ENCODE measurements around the gene TUBA1C. TPM values are rescaled to one million over a fixed set of nuclear protein-coding genes. Genes with fewer than 3 reads are reported as not detected.
"Not testable (repeated sequence)": the region's sequence is repeated elsewhere in the genome, so short reads cannot be mapped to it uniquely, and the experiment has no call there.

Gene TUBA1C
- total RNA-seq, 2 experiments from 2014 or later, result 23.4 to 28.9 TPM

DNA sequence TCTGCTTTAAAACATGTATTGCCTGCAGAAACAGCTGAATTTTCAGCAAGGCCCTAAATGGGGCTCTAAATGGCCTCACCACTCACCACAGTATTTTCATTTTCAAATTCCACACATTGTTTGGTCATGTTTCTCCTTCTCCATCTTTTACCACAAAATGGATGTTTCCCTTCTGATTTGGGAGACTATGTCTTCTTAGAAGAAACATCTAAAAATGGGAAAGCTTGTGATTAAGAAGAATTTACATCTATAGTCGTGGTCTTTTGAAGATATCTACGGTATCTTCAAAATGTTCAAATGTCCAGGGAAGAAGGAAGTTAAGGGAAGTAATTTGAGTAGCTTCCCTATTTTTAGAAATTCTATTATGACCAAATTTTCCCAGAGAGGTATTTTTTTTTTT is 20.7 kb upstream of the TUBA1C start:
- Histone ChIP-seq H3K9me3 (ENCODE audit: control insufficient read depth in 1 of 2, insufficient read depth in 1 of 2, low read length in 2 of 2) (no peaks in the 10 kb centered on the region), H3K36me3 (ENCODE audit: insufficient read depth, low read length) (no peaks in the 10 kb centered on the region), H3K27me3 (ENCODE audit: control insufficient read depth in 1 of 2, insufficient read depth in 2 of 2, low read length in 2 of 2) (no peaks in the 10 kb centered on the region), H3K4me1 (ENCODE audit: insufficient read depth, low read length) (no peaks in the 10 kb centered on the region), H3K27ac (ENCODE audit: low read depth in 1 of 2, low read length in 2 of 2) (no peak overlapping the region), H3K4me3 (ENCODE audit: low read length) (no peak overlapping the region)
- no peaks in the 10 kb centered on the region for H3K27me3 Mint-ChIP-seq
- TF ChIP-seq, protein P1, sequence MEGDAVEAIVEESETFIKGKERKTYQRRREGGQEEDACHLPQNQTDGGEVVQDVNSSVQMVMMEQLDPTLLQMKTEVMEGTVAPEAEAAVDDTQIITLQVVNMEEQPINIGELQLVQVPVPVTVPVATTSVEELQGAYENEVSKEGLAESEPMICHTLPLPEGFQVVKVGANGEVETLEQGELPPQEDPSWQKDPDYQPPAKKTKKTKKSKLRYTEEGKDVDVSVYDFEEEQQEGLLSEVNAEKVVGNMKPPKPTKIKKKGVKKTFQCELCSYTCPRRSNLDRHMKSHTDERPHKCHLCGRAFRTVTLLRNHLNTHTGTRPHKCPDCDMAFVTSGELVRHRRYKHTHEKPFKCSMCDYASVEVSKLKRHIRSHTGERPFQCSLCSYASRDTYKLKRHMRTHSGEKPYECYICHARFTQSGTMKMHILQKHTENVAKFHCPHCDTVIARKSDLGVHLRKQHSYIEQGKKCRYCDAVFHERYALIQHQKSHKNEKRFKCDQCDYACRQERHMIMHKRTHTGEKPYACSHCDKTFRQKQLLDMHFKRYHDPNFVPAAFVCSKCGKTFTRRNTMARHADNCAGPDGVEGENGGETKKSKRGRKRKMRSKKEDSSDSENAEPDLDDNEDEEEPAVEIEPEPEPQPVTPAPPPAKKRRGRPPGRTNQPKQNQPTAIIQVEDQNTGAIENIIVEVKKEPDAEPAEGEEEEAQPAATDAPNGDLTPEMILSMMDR (IDR thresholded peaks at IDR 0.05), result no peak
- H3K27ac Mint-ChIP-seq, result no peak overlapping the region
- H3K4me3 Mint-ChIP-seq, result no peak overlapping the region
- DNase-seq (no peak), ATAC-seq (ENCODE audit: poor library complexity) (no peak)
- ChIA-PET CTCF (interaction anchor here (1.2 to 1.5 kb wide), 2 partner anchors 9 kb away, joined by 4 to 5 read pairs; no protein-coding TSS in a partner anchor), POLR2A (interaction anchor here (0.6 kb wide), 1 partner anchor 1123 kb away, joined by 3 read pairs; no protein-coding TSS in a partner anchor)
- no peaks in the 10 kb centered on the region for H3K4me1 Mint-ChIP-seq (ENCODE audit: low read depth)
- intact Hi-C loops (cut with DNase I, micrococcal nuclease), result no loop called here
- H3K36me3 Mint-ChIP-seq (ENCODE audit: low read depth), result no peaks in the 10 kb centered on the region
- H3K9me3 Mint-ChIP-seq, result no peaks in the 10 kb centered on the region

DNA sequence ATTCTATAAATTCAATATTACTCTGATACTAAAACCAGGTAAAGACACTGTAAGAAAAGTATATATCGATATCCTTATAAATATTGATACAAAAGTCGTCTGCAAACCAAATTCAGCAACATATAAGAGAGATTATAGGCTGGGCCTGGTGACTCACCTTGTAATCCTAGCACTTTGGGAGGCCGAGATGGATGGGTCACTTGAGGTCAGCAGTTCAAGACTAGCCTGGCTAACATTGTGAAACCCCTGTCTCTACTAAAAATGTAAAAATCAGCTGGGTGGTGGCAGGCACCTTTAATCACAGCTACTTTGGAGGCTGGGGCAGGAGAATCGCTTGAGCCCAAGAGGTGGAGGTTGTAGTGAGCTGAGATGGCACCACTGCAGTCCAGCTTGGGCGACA is 13.5 kb upstream of the TUBA1C start:
- CTCF ChIA-PET, result no interaction called here
- intact Hi-C loops (cut with DNase I, micrococcal nuclease), result no loop called here

DNA sequence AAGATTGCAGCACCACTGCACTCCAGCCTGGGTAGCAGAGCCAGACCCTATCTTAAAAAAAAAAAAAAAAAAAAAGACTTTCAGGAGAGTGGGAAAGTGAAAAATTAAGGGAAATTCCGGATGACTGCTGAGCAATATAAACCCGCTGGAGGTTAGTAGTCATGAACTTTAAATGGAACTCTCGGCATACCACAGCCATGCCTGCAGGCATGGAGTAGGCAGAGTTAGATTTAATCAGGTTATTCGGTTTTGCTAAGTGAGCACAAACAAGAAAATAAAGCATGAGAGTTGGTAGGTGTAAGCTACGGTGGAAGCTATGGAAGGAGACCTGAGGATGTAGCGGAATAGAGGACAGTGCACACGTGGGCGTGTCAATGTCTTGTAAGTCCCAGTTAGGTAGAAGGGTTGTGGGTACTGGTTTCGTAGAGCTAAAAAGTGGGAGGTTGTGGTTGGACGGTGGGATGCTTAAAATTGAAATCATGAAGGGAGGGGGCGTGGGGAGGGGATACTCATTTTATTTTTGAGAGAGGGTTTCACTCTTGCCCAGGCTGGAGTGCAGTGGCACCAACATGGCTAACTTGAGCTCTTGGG is 11.8 kb upstream of the TUBA1C start:
- H3K27me3 Mint-ChIP-seq, result no peaks in the 10 kb centered on the region
- H3K9me3 Mint-ChIP-seq, result no peaks in the 10 kb centered on the region
- DNase-seq (no peak), ATAC-seq (ENCODE audit: poor library complexity) (no peak)
- Histone ChIP-seq H3K4me1 (ENCODE audit: insufficient read depth, low read length) (no peaks in the 10 kb centered on the region), H3K27ac (ENCODE audit: low read depth in 1 of 2, low read length in 2 of 2) (no peak overlapping the region), H3K4me3 (ENCODE audit: low read length) (no peak overlapping the region), H3K9me3 (ENCODE audit: control insufficient read depth in 1 of 2, insufficient read depth in 1 of 2, low read length in 2 of 2) (no peaks in the 10 kb centered on the region), H3K36me3 (ENCODE audit: insufficient read depth, low read length) (no peaks in the 10 kb centered on the region), H3K27me3 (ENCODE audit: control insufficient read depth in 1 of 2, insufficient read depth in 2 of 2, low read length in 2 of 2) (no peaks in the 10 kb centered on the region)
- intact Hi-C loops (cut with DNase I, micrococcal nuclease), result no loop called here
- TF ChIP-seq, protein P1 (IDR thresholded peaks at IDR 0.05), result no peak
- no peaks in the 10 kb centered on the region for H3K36me3 Mint-ChIP-seq (ENCODE audit: low read depth)
- H3K4me3 Mint-ChIP-seq, result no peak overlapping the region
- ChIA-PET POLR2A (no interaction called here), CTCF (no interaction called here)
- no peaks in the 10 kb centered on the region for H3K4me1 Mint-ChIP-seq (ENCODE audit: low read depth)
- H3K27ac Mint-ChIP-seq, result no peak overlapping the region

More for the DNA sequence above, 13.5 kb upstream of the TUBA1C start:
- no peaks in the 10 kb centered on the region for H3K4me1 ChIP-seq (ENCODE audit: insufficient read depth, low read length)
- no peak overlapping the region for H3K27ac ChIP-seq (ENCODE audit: low read depth in 1 of 2, low read length in 2 of 2)
- H3K4me3 ChIP-seq (ENCODE audit: low read length), result no peak overlapping the region
- Mint-ChIP-seq H3K4me1 (ENCODE audit: low read depth) (no peaks in the 10 kb centered on the region), H3K27me3 (no peaks in the 10 kb centered on the region), H3K27ac (no peak overlapping the region), H3K9me3 (no peaks in the 10 kb centered on the region), H3K4me3 (no peak overlapping the region), H3K36me3 (ENCODE audit: low read depth) (no peaks in the 10 kb centered on the region)
- ATAC-seq (ENCODE audit: poor library complexity) (no peak), DNase-seq (no peak)
- no peaks in the 10 kb centered on the region for H3K36me3 ChIP-seq (ENCODE audit: insufficient read depth, low read length)
- no peaks in the 10 kb centered on the region for H3K27me3 ChIP-seq (ENCODE audit: control insufficient read depth in 1 of 2, insufficient read depth in 2 of 2, low read length in 2 of 2)
- POLR2A ChIA-PET, result no interaction called here
- TF ChIP-seq, protein P1 (IDR thresholded peaks at IDR 0.05), result no peak
- H3K9me3 ChIP-seq (ENCODE audit: control insufficient read depth in 1 of 2, insufficient read depth in 1 of 2, low read length in 2 of 2), result no peaks in the 10 kb centered on the region

DNA sequence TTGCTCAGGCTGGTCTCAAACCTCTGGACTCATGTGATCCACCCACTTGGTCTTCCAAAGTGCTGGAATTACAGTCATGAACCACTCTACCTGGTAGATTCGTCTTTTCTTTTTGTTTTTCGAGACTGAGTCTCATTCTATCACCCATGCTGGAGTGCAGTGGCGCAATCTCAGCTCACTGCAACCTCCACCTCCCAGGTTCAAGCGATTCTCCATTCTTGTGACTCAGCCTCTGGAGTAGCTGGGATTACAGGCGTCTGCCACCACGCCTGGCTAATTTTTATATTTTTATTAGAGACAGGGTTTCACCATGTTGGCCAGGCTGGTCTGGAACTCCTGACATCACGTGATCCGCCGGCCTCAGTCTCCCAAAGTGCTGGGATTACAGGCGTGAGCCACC is 9.4 kb upstream of the TUBA1C start:
- POLR2A ChIA-PET; DNase-seq; H3K4me1 ChIP-seq (ENCODE audit: insufficient read depth, low read length); intact Hi-C loops (cut with DNase I, micrococcal nuclease); H3K27me3 Mint-ChIP-seq; H3K36me3 ChIP-seq (ENCODE audit: insufficient read depth, low read length); H3K27me3 ChIP-seq (ENCODE audit: control insufficient read depth in 1 of 2, insufficient read depth in 2 of 2, low read length in 2 of 2); H3K36me3 Mint-ChIP-seq (ENCODE audit: low read depth); CTCF ChIA-PET; H3K9me3 ChIP-seq (ENCODE audit: control insufficient read depth in 1 of 2, insufficient read depth in 1 of 2, low read length in 2 of 2); H3K4me3 ChIP-seq (ENCODE audit: low read length); H3K27ac ChIP-seq (ENCODE audit: low read depth in 1 of 2, low read length in 2 of 2); H3K4me1 Mint-ChIP-seq (ENCODE audit: low read depth); H3K27ac Mint-ChIP-seq; H3K9me3 Mint-ChIP-seq; H3K4me3 Mint-ChIP-seq; ATAC-seq (ENCODE audit: poor library complexity): not testable (repeated sequence)
